Midbrain (tissue), 1 donor: Measurements from ENCODE around the gene SLC9A9.
"Not testable (repeated sequence)": the region's sequence is repeated elsewhere in the genome, so short reads cannot be mapped to it uniquely, and the experiment has no call there.

Source experiments
- DNase-seq: peaks from one replicate; lab custom pipeline; 2025; lab: John Stamatoyannopoulos, UW

Gene SLC9A9

GRCh38 chr3:143559296-143559695 lies 289.0 kb downstream of the SLC9A9 start:
- DNase-seq = no peak

- no peak for DNase-seq
Observed at GRCh38 chr3:143552851-143553250, 295.4 kb downstream of the SLC9A9 start.

- DNase-seq = no peak
Observed at GRCh38 chr3:143551761-143552160, 296.5 kb downstream of the SLC9A9 start.

- DNase-seq = no peak
Observed at GRCh38 chr3:143548861-143549497, 299.3 kb downstream of the SLC9A9 start.

GRCh38 chr3:143548393-143548792 lies 299.9 kb downstream of the SLC9A9 start:
- DNase-seq = no peak

- DNase-seq = no peak
Observed at GRCh38 chr3:143538577-143538981, 309.7 kb downstream of the SLC9A9 start.

- DNase-seq = no peak
Observed at GRCh38 chr3:143538061-143538460, 310.2 kb downstream of the SLC9A9 start.

- no peak for DNase-seq
Observed at GRCh38 chr3:143536817-143537535, 311.3 kb downstream of the SLC9A9 start.

GRCh38 chr3:143535994-143536784 lies 312.1 kb downstream of the SLC9A9 start:
- no peak for DNase-seq

- no peak for DNase-seq
Observed at GRCh38 chr3:143533391-143533790, 314.9 kb downstream of the SLC9A9 start.

GRCh38 chr3:143532091-143532490 lies 316.2 kb downstream of the SLC9A9 start:
- DNase-seq = no peak

GRCh38 chr3:143531101-143531500 lies 317.2 kb downstream of the SLC9A9 start:
- no peak for DNase-seq

GRCh38 chr3:143529798-143530197 lies 318.5 kb downstream of the SLC9A9 start:
- no peak for DNase-seq

GRCh38 chr3:143529018-143529478 lies 319.2 kb downstream of the SLC9A9 start:
- DNase-seq = no peak

- no peak for DNase-seq
Observed at GRCh38 chr3:143526011-143526545, 322.2 kb downstream of the SLC9A9 start.

- no peak for DNase-seq
Observed at GRCh38 chr3:143525408-143525807, 322.9 kb downstream of the SLC9A9 start.

GRCh38 chr3:143521803-143522202 lies 326.5 kb downstream of the SLC9A9 start:
- DNase-seq = no peak

GRCh38 chr3:143517131-143517530 lies 331.1 kb downstream of the SLC9A9 start:
- not testable (repeated sequence) for DNase-seq

- no peak for DNase-seq
Observed at GRCh38 chr3:143514874-143515273, 333.4 kb downstream of the SLC9A9 start.

GRCh38 chr3:143514109-143514508 lies 334.2 kb downstream of the SLC9A9 start:
- no peak for DNase-seq

GRCh38 chr3:143511174-143511879 lies 336.9 kb downstream of the SLC9A9 start:
- no peak for DNase-seq

GRCh38 chr3:143510601-143511000 lies 337.7 kb downstream of the SLC9A9 start:
- no peak for DNase-seq
